ENCODE measurements around the gene PAQR6. TPM values are rescaled to one million over a fixed set of nuclear protein-coding genes. Genes with fewer than 3 reads are reported as not detected.

Gene PAQR6
- total and polyA plus RNA-seq, 2 of the 8 experiments (the other 6 are each of a cell fraction or from before 2014, with no cell fraction given): 7.1 to 11.3 TPM

- whole genome bisulfite sequencing, 2 experiments (ENCODE audit: extremely low coverage in 1 of 2, insufficient coverage in 1 of 2, insufficient read length in 1 of 2, insufficient replicate concordance in 2 of 2, low coverage in 1 of 2, low lambda C conversion rate in 2 of 2, missing lambda C conversion rate in 1 of 2): 91% methylated on average over 2 of the region's 2 CpGs; no CpG with 5 or more reads in 1 of the 2 experiments
- Histone ChIP-seq H2AK5ac (ENCODE audit: low read depth, low read length) (no peak overlapping the region), H3K79me1 (ENCODE audit: low read depth, low read length) (no peaks in the 10 kb centered on the region; the same call in 1 of the 2 replicates), H3K9me3 (ENCODE audit: insufficient read depth in 2 of 2, low read depth in 1 of 2, low read length in 1 of 2) (peaks cover 0 to 2% of the 10 kb centered on the region in 2 experiments; a peak in 1 of 4 replicates), H3K27ac (ENCODE audit: low read depth, low read length) (no peak overlapping the region), H2AFZ (ENCODE audit: low read length) (no peak overlapping the region), H2BK120ac (replicated peaks; ENCODE audit: low read depth, low read length) (no peak overlapping the region), H4K8ac (ENCODE audit: extremely low read depth, insufficient read depth, low read length) (no peak overlapping the region), H3K79me2 (ENCODE audit: control insufficient read depth in 1 of 2, insufficient read depth in 2 of 2, low read length in 2 of 2) (no peaks in the 10 kb centered on the region), H2BK12ac (ENCODE audit: low read depth, low read length) (no peak overlapping the region), H3K9ac (replicated peaks in 1 of 4; ENCODE audit: extremely low read depth in 1 of 4, low read depth in 3 of 4, low read length in 3 of 4) (no peak overlapping the region), H3K4ac (replicated peaks; ENCODE audit: insufficient read length, low read depth, low read length) (no peak overlapping the region), H3K27me3 (replicated peaks in 1 of 4; ENCODE audit: control insufficient read depth in 3 of 4, extremely low read depth in 1 of 4, insufficient read depth in 3 of 4, low read length in 3 of 4) (no peaks in the 10 kb centered on the region), H3K56ac (replicated peaks; ENCODE audit: insufficient read length, low read depth, low read length) (no peak overlapping the region), H3K18ac (ENCODE audit: extremely low read depth, low read length) (no peak overlapping the region), H3K4me3 (ENCODE audit: extremely low read depth in 1 of 4, insufficient read depth in 2 of 4, low read depth in 3 of 4, low read length in 4 of 4) (no peak overlapping the region), H3K4me1 (replicated peaks in 1 of 4; ENCODE audit: control insufficient read depth in 3 of 4, insufficient read depth in 4 of 4, low read length in 3 of 4) (no peaks in the 10 kb centered on the region), H4K5ac (ENCODE audit: insufficient read length, low read depth, low read length) (no peak overlapping the region), H4K91ac (replicated peaks; ENCODE audit: insufficient read length, low read length) (no peak overlapping the region), H3K23me2 (ENCODE audit: low read depth, low read length) (no peaks in the 10 kb centered on the region), H3K14ac (ENCODE audit: insufficient read length) (no peak overlapping the region), H3K23ac (ENCODE audit: insufficient read length) (no peak overlapping the region), H3K4me2 (ENCODE audit: insufficient read depth in 1 of 2, low read depth in 2 of 2, low read length in 2 of 2) (no peak overlapping the region), H2BK5ac (ENCODE audit: low read depth, low read length) (no peak overlapping the region; the same call in 1 of the 2 replicates), H2BK20ac (ENCODE audit: low read length) (no peak overlapping the region), H2BK15ac (ENCODE audit: low read length) (no peak overlapping the region), H4K20me1 (replicated peaks in 1 of 2; ENCODE audit: control insufficient read depth in 1 of 2, insufficient read depth in 2 of 2, low read length in 2 of 2) (peaks cover 0 to 6% of the 10 kb centered on the region in 2 experiments), H3K36me3 (ENCODE audit: control insufficient read depth in 2 of 4, insufficient read depth in 4 of 4, low read length in 3 of 4) (peaks cover 56 to 91% (median 82%) of the 10 kb centered on the region in 4 experiments)
- ChIA-PET POLR2A (ENCODE audit: partially characterized antibody) (interaction anchor here (0.6 to 5.3 kb wide), 10 partner anchors 8 to 66 kb away, joined by 3 to 30 read pairs (median 4); partner anchors contain the start of genes PAQR6 and SMG5), CTCF (ENCODE audit: partially characterized antibody) (interaction anchor here (1.5 to 47.2 kb wide), 7 partner anchors 9 to 120 kb away, joined by 3 to 1265 read pairs (median 11); partner anchors contain the start of genes PAQR6 and SEMA4A)
- no peak for TF ChIP-seq JUND (IDR thresholded peaks at IDR 0.05; ENCODE audit: low read length)
- TF ChIP-seq NRF1 (IDR thresholded peaks at IDR 0.05; ENCODE audit: low read depth, low read length): no peak
- no peak for TF ChIP-seq SUZ12 (IDR thresholded peaks at IDR 0.05; ENCODE audit: low read length)
- no peak for TF ChIP-seq SP4 (IDR thresholded peaks at IDR 0.05; ENCODE audit: low read length)
- no peak for TF ChIP-seq SP1 (IDR thresholded peaks at IDR 0.05; ENCODE audit: low read depth, low read length)
- TF ChIP-seq SP2 (IDR thresholded peaks at IDR 0.05; ENCODE audit: low read length): no peak
- no peak for TF ChIP-seq SIN3A (conservative IDR thresholded peaks at IDR 0.05 in 1 of 2, IDR thresholded peaks at IDR 0.05 in 1 of 2; ENCODE audit: low read depth in 1 of 2, low read length in 2 of 2)
- TF ChIP-seq USF2 (IDR thresholded peaks at IDR 0.05; ENCODE audit: low read length): no peak
- no peak for TF ChIP-seq KDM1A (IDR thresholded peaks at IDR 0.05; ENCODE audit: borderline replicate concordance, low read length)
- DNase-seq (ENCODE audit: low read depth in 1 of 2, low spot score in 2 of 2): no peak
- no peak for FAIRE-seq
These were observed 13.0 kb upstream of the PAQR6 start for GRCh38 chr1:156260896-156261295.
